ENCODE results near the gene ATP8B2. TPM values are rescaled to one million over a fixed set of nuclear protein-coding genes. Genes with fewer than 3 reads are reported as not detected.
"Not testable (repeated sequence)": the region's sequence is repeated elsewhere in the genome, so short reads cannot be mapped to it uniquely, and the experiment has no call there.

The ATP8B2 gene, protein sequence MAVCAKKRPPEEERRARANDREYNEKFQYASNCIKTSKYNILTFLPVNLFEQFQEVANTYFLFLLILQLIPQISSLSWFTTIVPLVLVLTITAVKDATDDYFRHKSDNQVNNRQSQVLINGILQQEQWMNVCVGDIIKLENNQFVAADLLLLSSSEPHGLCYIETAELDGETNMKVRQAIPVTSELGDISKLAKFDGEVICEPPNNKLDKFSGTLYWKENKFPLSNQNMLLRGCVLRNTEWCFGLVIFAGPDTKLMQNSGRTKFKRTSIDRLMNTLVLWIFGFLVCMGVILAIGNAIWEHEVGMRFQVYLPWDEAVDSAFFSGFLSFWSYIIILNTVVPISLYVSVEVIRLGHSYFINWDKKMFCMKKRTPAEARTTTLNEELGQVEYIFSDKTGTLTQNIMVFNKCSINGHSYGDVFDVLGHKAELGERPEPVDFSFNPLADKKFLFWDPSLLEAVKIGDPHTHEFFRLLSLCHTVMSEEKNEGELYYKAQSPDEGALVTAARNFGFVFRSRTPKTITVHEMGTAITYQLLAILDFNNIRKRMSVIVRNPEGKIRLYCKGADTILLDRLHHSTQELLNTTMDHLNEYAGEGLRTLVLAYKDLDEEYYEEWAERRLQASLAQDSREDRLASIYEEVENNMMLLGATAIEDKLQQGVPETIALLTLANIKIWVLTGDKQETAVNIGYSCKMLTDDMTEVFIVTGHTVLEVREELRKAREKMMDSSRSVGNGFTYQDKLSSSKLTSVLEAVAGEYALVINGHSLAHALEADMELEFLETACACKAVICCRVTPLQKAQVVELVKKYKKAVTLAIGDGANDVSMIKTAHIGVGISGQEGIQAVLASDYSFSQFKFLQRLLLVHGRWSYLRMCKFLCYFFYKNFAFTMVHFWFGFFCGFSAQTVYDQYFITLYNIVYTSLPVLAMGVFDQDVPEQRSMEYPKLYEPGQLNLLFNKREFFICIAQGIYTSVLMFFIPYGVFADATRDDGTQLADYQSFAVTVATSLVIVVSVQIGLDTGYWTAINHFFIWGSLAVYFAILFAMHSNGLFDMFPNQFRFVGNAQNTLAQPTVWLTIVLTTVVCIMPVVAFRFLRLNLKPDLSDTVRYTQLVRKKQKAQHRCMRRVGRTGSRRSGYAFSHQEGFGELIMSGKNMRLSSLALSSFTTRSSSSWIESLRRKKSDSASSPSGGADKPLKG
- 10 to 100 TPM in 2 of 3 donors, 1 to 10 TPM in 1; 3.8 to 36.1 (median 16.1) TPM for total RNA-seq
- long read RNA-seq, donor 1, partial matches to known transcripts = 3 of 10 reads
- long read RNA-seq, donor 1, other reads (novel, unspliced or antisense) = 6 of 10 reads
- long read RNA-seq, donor 2, partial matches to known transcripts = 1 of 1 reads
- long read RNA-seq, donor 2, other reads (novel, unspliced or antisense) = 0 of 1 reads

DNA sequence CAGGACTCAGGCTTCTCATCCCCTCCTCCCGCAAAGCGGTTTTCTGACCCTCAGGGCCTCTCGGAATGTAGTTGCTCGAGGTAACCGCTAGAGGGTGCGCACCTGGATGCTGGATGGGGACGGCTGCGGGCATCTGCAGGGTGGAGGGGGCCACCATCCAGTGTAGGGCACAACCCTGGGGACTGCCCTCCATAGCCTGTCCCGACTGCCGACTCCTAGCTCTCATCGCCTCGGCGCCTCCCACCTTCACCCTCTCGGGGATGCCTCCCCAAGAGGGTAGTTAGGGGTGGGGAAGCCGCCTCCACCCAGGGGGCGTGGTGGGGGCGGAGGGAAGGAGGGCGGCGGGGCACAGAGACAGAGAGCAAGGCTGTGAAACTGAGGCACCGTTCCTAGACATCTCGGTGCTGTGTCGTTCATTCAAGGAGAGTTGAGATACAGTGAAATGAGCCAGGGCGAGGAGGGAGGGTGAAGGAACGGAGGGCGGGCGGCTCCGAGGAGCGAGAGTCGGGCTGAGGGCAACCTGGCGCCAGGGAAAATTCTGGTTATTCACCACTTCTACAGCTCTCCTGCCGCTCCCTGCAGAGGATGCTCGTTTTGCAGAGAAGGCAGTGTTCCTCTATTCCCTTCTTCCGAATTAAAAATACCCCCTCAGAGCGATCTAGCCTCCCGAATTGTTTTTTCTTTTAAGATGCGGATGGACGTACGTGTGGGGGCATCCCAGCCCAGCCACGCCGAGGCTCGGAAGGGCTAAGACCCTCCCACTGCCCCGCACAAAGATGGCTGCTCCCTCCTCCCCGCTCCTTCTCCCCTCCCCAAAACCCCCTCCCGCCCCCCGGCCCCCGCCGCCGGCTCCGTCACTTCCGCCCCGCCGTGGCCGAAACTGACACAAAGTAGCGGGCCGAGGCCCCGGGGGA lies at the start of gene ATP8B2:
TSS of gene ATP8B2 (plus strand) at position 857 of the 914 bp plus-strand sequence. CDS start 2,617 bp downstream, outside the sequence.
- H3K36me3 ChIP-seq (ENCODE audit: low read depth) = no peaks in the 10 kb centered on the region
- no peaks in the 10 kb centered on the region for H3K9me3 ChIP-seq
- H3K4me1 ChIP-seq (ENCODE audit: low read depth) = peaks cover 32% of the 10 kb centered on the region
- TF ChIP-seq, protein P1, sequence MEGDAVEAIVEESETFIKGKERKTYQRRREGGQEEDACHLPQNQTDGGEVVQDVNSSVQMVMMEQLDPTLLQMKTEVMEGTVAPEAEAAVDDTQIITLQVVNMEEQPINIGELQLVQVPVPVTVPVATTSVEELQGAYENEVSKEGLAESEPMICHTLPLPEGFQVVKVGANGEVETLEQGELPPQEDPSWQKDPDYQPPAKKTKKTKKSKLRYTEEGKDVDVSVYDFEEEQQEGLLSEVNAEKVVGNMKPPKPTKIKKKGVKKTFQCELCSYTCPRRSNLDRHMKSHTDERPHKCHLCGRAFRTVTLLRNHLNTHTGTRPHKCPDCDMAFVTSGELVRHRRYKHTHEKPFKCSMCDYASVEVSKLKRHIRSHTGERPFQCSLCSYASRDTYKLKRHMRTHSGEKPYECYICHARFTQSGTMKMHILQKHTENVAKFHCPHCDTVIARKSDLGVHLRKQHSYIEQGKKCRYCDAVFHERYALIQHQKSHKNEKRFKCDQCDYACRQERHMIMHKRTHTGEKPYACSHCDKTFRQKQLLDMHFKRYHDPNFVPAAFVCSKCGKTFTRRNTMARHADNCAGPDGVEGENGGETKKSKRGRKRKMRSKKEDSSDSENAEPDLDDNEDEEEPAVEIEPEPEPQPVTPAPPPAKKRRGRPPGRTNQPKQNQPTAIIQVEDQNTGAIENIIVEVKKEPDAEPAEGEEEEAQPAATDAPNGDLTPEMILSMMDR (IDR thresholded peaks at IDR 0.05) = peak; percentile 80
- peak; percentile 73 for ATAC-seq
- intact Hi-C loops (cut with DNase I, micrococcal nuclease) = no loop called here
- H3K4me3 ChIP-seq = peak within 1 kb of the TSS; percentile 51
- DNase-seq = peak; percentile 71 to 84 (median 74)

DNA sequence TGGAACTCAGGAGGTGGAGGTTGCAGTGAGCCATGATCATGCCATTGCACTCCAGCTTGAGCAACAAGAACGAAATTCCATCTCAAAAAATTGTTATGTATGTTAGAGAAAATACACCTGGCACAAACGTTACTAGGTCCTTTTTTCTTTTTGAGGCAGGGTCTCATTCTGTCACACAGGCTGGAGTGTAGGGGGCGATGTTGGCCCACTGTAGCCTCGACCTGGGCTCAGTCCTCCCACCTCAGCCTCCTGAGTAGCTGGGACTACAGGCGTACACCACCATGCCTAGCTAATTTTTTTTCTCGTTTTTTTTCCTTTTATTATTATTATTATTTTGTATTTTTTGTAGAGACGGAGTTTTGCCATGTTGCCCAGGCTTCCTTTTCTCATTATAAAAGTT lies 48.5 kb upstream of the ATP8B2 start:
- DNase-seq (no peak), ATAC-seq (no peak)
- peaks cover 5% of the 10 kb centered on the region for H3K4me1 ChIP-seq (ENCODE audit: low read depth)
- H3K36me3 ChIP-seq (ENCODE audit: low read depth) = no peaks in the 10 kb centered on the region
- no peak overlapping the region for H3K4me3 ChIP-seq
- intact Hi-C loops (cut with DNase I, micrococcal nuclease) = no loop called here
- no peaks in the 10 kb centered on the region for H3K9me3 ChIP-seq
- TF ChIP-seq, protein P1 (IDR thresholded peaks at IDR 0.05) = no peak

DNA sequence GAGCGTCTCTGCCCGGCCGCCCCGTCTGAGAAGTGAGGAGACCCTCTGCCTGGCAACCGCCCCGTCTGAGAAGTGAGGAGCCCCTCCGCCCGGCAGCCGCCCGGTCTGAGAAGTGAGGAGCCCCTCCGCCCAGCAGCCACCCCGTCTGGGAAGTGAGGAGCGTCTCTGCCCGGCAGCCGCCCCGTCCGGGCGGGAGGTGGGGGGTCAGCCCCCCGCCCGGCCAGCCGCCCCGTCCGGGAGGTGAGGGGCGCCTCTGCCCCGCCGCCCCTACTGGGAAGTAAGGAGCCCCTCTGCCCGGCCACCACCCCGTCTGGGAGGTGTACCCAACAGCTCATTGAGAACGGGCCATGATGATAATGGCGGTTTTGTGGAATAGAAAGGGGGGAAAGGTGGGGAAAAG lies 37.7 kb upstream of the ATP8B2 start:
- DNase-seq; ATAC-seq; H3K4me1 ChIP-seq (ENCODE audit: low read depth); H3K36me3 ChIP-seq (ENCODE audit: low read depth); H3K9me3 ChIP-seq; H3K4me3 ChIP-seq; intact Hi-C loops (cut with DNase I, micrococcal nuclease): not testable (repeated sequence)

DNA sequence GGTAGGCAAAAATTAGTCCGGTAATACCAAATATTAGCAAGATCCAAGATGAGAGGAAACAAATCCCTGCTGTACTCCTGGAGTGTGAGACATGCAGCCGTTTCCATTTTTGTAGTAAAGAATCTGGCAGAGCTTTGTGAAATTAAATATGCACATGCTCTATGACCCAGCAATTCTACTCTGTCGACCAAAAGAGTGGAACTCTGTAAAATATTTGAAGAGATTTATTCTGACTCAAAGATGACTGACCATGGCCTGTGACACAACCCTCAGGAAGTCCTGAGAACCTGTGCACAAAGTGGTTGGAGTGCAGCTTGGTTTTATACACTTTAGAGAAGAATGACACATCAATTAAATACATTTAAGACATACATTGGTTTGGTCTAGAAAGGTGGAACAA lies 36.7 kb upstream of the ATP8B2 start:
- TF ChIP-seq, protein P1 (IDR thresholded peaks at IDR 0.05) = no peak
- Histone ChIP-seq H3K4me3 (no peak overlapping the region), H3K36me3 (ENCODE audit: low read depth) (no peaks in the 10 kb centered on the region), H3K4me1 (ENCODE audit: low read depth) (no peaks in the 10 kb centered on the region), H3K9me3 (peaks cover under 1% of the 10 kb centered on the region)
- no peak for ATAC-seq
- DNase-seq = no peak
- intact Hi-C loops (cut with DNase I, micrococcal nuclease) = no loop called here

DNA sequence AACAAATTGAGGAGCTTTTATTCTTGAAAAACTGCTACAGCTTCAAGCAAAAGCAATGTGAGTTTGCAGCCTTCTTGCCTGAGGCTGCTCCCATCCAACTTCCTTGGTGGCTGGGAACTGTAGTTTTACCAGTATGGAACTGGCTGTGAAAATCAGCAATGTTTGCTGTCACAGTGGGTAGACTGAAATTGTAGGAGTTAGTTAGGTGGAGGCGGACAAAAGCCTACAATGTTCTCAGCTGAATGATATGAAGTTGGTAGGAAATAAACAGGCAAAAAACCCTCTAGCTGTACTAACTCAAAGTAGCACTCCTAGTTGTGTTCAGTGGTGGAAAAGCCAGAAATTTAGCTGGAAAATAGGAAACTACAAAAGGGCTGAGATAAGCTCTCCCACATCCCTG lies 34.4 kb upstream of the ATP8B2 start:
- ATAC-seq = no peak
- TF ChIP-seq, protein P1 (IDR thresholded peaks at IDR 0.05) = no peak
- Histone ChIP-seq H3K4me1 (ENCODE audit: low read depth) (no peaks in the 10 kb centered on the region), H3K36me3 (ENCODE audit: low read depth) (no peaks in the 10 kb centered on the region), H3K9me3 (peaks cover 22% of the 10 kb centered on the region), H3K4me3 (no peak overlapping the region)
- DNase-seq = no peak
- intact Hi-C loops (cut with DNase I, micrococcal nuclease) = no loop called here
